Measurements from ENCODE around the gene ACBD6.

DNA sequence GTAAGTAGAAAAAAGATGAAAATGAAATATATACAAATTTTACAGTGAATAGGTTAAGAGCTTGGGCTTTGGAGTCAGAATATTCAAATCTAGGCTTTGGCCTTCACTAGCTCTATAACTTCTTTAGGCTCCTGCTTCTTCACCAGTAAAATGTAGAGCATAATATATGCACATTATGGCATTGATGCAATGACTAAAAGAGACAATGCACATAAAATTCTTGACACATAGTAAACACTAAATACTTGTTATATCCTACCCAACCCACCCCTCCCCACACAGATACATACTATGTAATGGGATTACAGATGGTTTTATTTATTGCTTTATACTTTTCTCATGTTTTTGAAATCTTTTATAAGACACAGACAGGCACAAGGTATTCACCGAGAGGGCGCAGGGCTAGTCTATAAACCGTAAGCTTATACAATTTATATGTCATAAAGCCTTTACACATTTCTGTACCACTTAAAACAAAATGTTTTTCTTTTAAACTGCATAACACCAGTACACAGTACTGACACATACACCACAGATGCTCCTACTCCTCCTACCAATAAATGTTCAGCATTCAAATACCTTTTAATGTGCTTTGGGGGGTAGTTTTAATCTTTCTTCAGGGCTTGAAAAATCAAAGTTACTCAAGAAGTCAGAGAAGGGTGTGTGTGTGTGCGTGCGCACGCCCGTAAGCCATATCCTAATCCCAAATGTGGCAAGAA lies 109.8 kb downstream of the ACBD6 start:
- TF ChIP-seq, protein P1, sequence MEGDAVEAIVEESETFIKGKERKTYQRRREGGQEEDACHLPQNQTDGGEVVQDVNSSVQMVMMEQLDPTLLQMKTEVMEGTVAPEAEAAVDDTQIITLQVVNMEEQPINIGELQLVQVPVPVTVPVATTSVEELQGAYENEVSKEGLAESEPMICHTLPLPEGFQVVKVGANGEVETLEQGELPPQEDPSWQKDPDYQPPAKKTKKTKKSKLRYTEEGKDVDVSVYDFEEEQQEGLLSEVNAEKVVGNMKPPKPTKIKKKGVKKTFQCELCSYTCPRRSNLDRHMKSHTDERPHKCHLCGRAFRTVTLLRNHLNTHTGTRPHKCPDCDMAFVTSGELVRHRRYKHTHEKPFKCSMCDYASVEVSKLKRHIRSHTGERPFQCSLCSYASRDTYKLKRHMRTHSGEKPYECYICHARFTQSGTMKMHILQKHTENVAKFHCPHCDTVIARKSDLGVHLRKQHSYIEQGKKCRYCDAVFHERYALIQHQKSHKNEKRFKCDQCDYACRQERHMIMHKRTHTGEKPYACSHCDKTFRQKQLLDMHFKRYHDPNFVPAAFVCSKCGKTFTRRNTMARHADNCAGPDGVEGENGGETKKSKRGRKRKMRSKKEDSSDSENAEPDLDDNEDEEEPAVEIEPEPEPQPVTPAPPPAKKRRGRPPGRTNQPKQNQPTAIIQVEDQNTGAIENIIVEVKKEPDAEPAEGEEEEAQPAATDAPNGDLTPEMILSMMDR (conservative IDR thresholded peaks at IDR 0.05; ENCODE audit: low read depth in 2 of 2), result no peak
- no peak for TF ChIP-seq EZH2phosphoT487 (IDR thresholded peaks at IDR 0.05; ENCODE audit: unreplicated experiment)
- no peak for TF ChIP-seq POLR2AphosphoS5 (IDR thresholded peaks at IDR 0.05; ENCODE audit: low read depth)
- TF ChIP-seq STAT1 (IDR thresholded peaks at IDR 0.05; ENCODE audit: unreplicated experiment), result no peak
- TF ChIP-seq, protein P2, sequence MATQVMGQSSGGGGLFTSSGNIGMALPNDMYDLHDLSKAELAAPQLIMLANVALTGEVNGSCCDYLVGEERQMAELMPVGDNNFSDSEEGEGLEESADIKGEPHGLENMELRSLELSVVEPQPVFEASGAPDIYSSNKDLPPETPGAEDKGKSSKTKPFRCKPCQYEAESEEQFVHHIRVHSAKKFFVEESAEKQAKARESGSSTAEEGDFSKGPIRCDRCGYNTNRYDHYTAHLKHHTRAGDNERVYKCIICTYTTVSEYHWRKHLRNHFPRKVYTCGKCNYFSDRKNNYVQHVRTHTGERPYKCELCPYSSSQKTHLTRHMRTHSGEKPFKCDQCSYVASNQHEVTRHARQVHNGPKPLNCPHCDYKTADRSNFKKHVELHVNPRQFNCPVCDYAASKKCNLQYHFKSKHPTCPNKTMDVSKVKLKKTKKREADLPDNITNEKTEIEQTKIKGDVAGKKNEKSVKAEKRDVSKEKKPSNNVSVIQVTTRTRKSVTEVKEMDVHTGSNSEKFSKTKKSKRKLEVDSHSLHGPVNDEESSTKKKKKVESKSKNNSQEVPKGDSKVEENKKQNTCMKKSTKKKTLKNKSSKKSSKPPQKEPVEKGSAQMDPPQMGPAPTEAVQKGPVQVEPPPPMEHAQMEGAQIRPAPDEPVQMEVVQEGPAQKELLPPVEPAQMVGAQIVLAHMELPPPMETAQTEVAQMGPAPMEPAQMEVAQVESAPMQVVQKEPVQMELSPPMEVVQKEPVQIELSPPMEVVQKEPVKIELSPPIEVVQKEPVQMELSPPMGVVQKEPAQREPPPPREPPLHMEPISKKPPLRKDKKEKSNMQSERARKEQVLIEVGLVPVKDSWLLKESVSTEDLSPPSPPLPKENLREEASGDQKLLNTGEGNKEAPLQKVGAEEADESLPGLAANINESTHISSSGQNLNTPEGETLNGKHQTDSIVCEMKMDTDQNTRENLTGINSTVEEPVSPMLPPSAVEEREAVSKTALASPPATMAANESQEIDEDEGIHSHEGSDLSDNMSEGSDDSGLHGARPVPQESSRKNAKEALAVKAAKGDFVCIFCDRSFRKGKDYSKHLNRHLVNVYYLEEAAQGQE (IDR thresholded peaks at IDR 0.05; ENCODE audit: unreplicated experiment), result no peak
